Activated naive CD4-positive, alpha-beta T cell treated with anti-CD3 and anti-CD28 coated beads, Interleukin-2, amount 10 ng/mL, durations not matched to agents 7 days and 5 days (primary cell): ENCODE results near the gene BTBD16.
A peak's percentile ranks its signal among the peaks of the same experiment; 100 is the strongest.

ENCODE experiments used
- CTCF ChIA-PET: fragments of 350-600 bp; sonication (Branson Sonifier 250); formaldehyde crosslinking; loops from one replicate; lab custom pipeline; 2021; ENCODE audit warnings: antibody characterized with exemption; lab: Charles Lee
- DNase-seq: peaks from one replicate; pipeline ENCODE4 v3.0.0-alpha.2; 2020
- H3K27ac Mint-ChIP-seq: one replicate; pipeline ENCODE4 v1.8.0; 2021; ENCODE audit warnings: mild to moderate bottlenecking, moderate library complexity, mixed read lengths
- H3K27me3 Mint-ChIP-seq: one replicate; pipeline ENCODE4 v1.8.0; 2021; ENCODE audit warnings: mild to moderate bottlenecking, mixed read lengths
- H3K36me3 Mint-ChIP-seq: one replicate; pipeline ENCODE4 v1.8.0; 2021; ENCODE audit warnings: mixed read lengths
- H3K4me1 Mint-ChIP-seq: one replicate; pipeline ENCODE4 v1.8.0; 2021; ENCODE audit warnings: mixed read lengths
- H3K4me3 Mint-ChIP-seq: one replicate; pipeline ENCODE4 v1.8.0; 2021; ENCODE audit warnings: mild to moderate bottlenecking, moderate library complexity, mixed read lengths
- H3K9me3 Mint-ChIP-seq: one replicate; pipeline ENCODE4 v1.8.0; 2021; ENCODE audit warnings: mixed read lengths

BTBD16 gene

GRCh38 chr10:122290833-122291532 is 19.9 kb downstream of the BTBD16 start:
- no peak overlapping the region for H3K4me3 Mint-ChIP-seq
- H3K27me3 Mint-ChIP-seq = peaks cover 20% of the 10 kb centered on the region
- CTCF ChIA-PET = no interaction called here
- no peak for DNase-seq
- H3K9me3 Mint-ChIP-seq = no peaks in the 10 kb centered on the region
- H3K36me3 Mint-ChIP-seq = no peaks in the 10 kb centered on the region
- peaks cover 19% of the 10 kb centered on the region for H3K4me1 Mint-ChIP-seq
- no peak overlapping the region for H3K27ac Mint-ChIP-seq

- DNase-seq = no peak
- CTCF ChIA-PET = no interaction called here
- H3K27ac Mint-ChIP-seq = no peak overlapping the region
- H3K27me3 Mint-ChIP-seq = peaks cover 19% of the 10 kb centered on the region
- H3K9me3 Mint-ChIP-seq = no peaks in the 10 kb centered on the region
- no peaks in the 10 kb centered on the region for H3K36me3 Mint-ChIP-seq
- H3K4me1 Mint-ChIP-seq = peaks cover 19% of the 10 kb centered on the region
- no peak overlapping the region for H3K4me3 Mint-ChIP-seq
Measured at GRCh38 chr10:122291739-122292138, 20.6 kb downstream of the BTBD16 start.

GRCh38 chr10:122292376-122292775 is 21.3 kb downstream of the BTBD16 start:
- H3K27me3 Mint-ChIP-seq = peaks cover 26% of the 10 kb centered on the region
- H3K9me3 Mint-ChIP-seq = no peaks in the 10 kb centered on the region
- H3K27ac Mint-ChIP-seq = no peak overlapping the region
- peaks cover 19% of the 10 kb centered on the region for H3K4me1 Mint-ChIP-seq
- CTCF ChIA-PET = interaction anchor here (1.2 kb wide), 1 partner anchor 9 kb away, joined by 3 read pairs; no protein-coding TSS in a partner anchor
- no peaks in the 10 kb centered on the region for H3K36me3 Mint-ChIP-seq
- H3K4me3 Mint-ChIP-seq = no peak overlapping the region
- no peak for DNase-seq

GRCh38 chr10:122293156-122293960 is 22.3 kb downstream of the BTBD16 start:
- no peaks in the 10 kb centered on the region for H3K36me3 Mint-ChIP-seq
- no peak overlapping the region for H3K4me3 Mint-ChIP-seq
- no peaks in the 10 kb centered on the region for H3K9me3 Mint-ChIP-seq
- H3K27ac Mint-ChIP-seq = no peak overlapping the region
- CTCF ChIA-PET = interaction anchor here (1.2 to 1.3 kb wide), 2 partner anchors 10 to 143 kb away, joined by 3 to 5 read pairs; no protein-coding TSS in a partner anchor
- no peak for DNase-seq
- peaks cover 19% of the 10 kb centered on the region for H3K4me1 Mint-ChIP-seq
- peaks cover 26% of the 10 kb centered on the region for H3K27me3 Mint-ChIP-seq

- no peak for DNase-seq
- Mint-ChIP-seq H3K9me3 (no peaks in the 10 kb centered on the region), H3K4me1 (peaks cover 19% of the 10 kb centered on the region), H3K36me3 (no peaks in the 10 kb centered on the region), H3K27me3 (peaks cover 27% of the 10 kb centered on the region), H3K4me3 (no peak overlapping the region), H3K27ac (no peak overlapping the region)
- CTCF ChIA-PET = interaction anchor here (1.3 kb wide), 1 partner anchor 142 kb away, joined by 5 read pairs; no protein-coding TSS in a partner anchor
Measured at GRCh38 chr10:122293961-122294380, 22.9 kb downstream of the BTBD16 start.

- CTCF ChIA-PET = interaction anchor here (2.0 to 3.9 kb wide), 2 partner anchors 15 to 140 kb away, joined by 6 to 25 read pairs; no protein-coding TSS in a partner anchor
- Mint-ChIP-seq H3K36me3 (no peaks in the 10 kb centered on the region), H3K9me3 (no peaks in the 10 kb centered on the region), H3K27me3 (peaks cover 32% of the 10 kb centered on the region), H3K27ac (peak overlapping the region; percentile 9), H3K4me1 (peaks cover 19% of the 10 kb centered on the region), H3K4me3 (no peak overlapping the region)
- no peak for DNase-seq
Measured at GRCh38 chr10:122294511-122295450, 23.7 kb downstream of the BTBD16 start.

- H3K9me3 Mint-ChIP-seq = no peaks in the 10 kb centered on the region
- CTCF ChIA-PET = interaction anchor here (1.8 to 3.9 kb wide), 3 partner anchors 16 to 270 kb away, joined by 5 to 25 read pairs (median 6); no protein-coding TSS in a partner anchor
- H3K36me3 Mint-ChIP-seq = no peaks in the 10 kb centered on the region
- H3K4me3 Mint-ChIP-seq = no peak overlapping the region
- peak overlapping the region; percentile 9 for H3K27ac Mint-ChIP-seq
- peak; percentile 33 for DNase-seq
- H3K27me3 Mint-ChIP-seq = peaks cover 33% of the 10 kb centered on the region
- peaks cover 19% of the 10 kb centered on the region for H3K4me1 Mint-ChIP-seq
Measured at GRCh38 chr10:122295451-122295809, 24.3 kb downstream of the BTBD16 start.

GRCh38 chr10:122296363-122297120 is 25.4 kb downstream of the BTBD16 start:
- CTCF ChIA-PET = interaction anchor here (0.9 to 3.9 kb wide), 5 partner anchors 17 to 396 kb away, joined by 3 to 25 read pairs (median 5); no protein-coding TSS in a partner anchor
- peaks cover 30% of the 10 kb centered on the region for H3K27me3 Mint-ChIP-seq

GRCh38 chr10:122297583-122297982 is 26.5 kb downstream of the BTBD16 start:
- Mint-ChIP-seq H3K4me1 (peaks cover 19% of the 10 kb centered on the region), H3K27ac (no peak overlapping the region), H3K27me3 (peaks cover 30% of the 10 kb centered on the region), H3K36me3 (no peaks in the 10 kb centered on the region), H3K4me3 (no peak overlapping the region), H3K9me3 (no peaks in the 10 kb centered on the region)
- no peak for DNase-seq
- CTCF ChIA-PET = interaction anchor here (0.7 to 3.9 kb wide), 4 partner anchors 137 to 395 kb away, joined by 3 to 25 read pairs (median 4); no protein-coding TSS in a partner anchor

More at GRCh38 chr10:122296363-122297120, 25.4 kb downstream of the BTBD16 start:
- no peak overlapping the region for H3K4me3 Mint-ChIP-seq
- no peak for DNase-seq
- no peak overlapping the region for H3K27ac Mint-ChIP-seq
- H3K36me3 Mint-ChIP-seq = no peaks in the 10 kb centered on the region
- H3K4me1 Mint-ChIP-seq = peaks cover 19% of the 10 kb centered on the region
- no peaks in the 10 kb centered on the region for H3K9me3 Mint-ChIP-seq

GRCh38 chr10:122298206-122298597 is 27.1 kb downstream of the BTBD16 start:
- H3K27me3 Mint-ChIP-seq = peaks cover 30% of the 10 kb centered on the region
- no peak overlapping the region for H3K27ac Mint-ChIP-seq
- H3K9me3 Mint-ChIP-seq = no peaks in the 10 kb centered on the region
- H3K36me3 Mint-ChIP-seq = no peaks in the 10 kb centered on the region
- H3K4me1 Mint-ChIP-seq = peaks cover 16% of the 10 kb centered on the region
- CTCF ChIA-PET = interaction anchor here (1.0 to 3.9 kb wide), 15 partner anchors 10 to 352 kb away, joined by 3 to 54 read pairs (median 4); no protein-coding TSS in a partner anchor
- DNase-seq = no peak
- H3K4me3 Mint-ChIP-seq = no peak overlapping the region

- Mint-ChIP-seq H3K27ac (no peak overlapping the region), H3K4me1 (peaks cover 14% of the 10 kb centered on the region), H3K27me3 (peaks cover 30% of the 10 kb centered on the region), H3K9me3 (no peaks in the 10 kb centered on the region), H3K4me3 (no peak overlapping the region), H3K36me3 (no peaks in the 10 kb centered on the region)
- peak; percentile 76 for DNase-seq
- CTCF ChIA-PET = interaction anchor here (0.6 to 2.2 kb wide), 24 partner anchors 9 to 1153 kb away, joined by 3 to 54 read pairs (median 4); partner anchors contain the start of gene BTBD16
Measured at GRCh38 chr10:122298598-122299301, 27.7 kb downstream of the BTBD16 start.

- peaks cover 12% of the 10 kb centered on the region for H3K4me1 Mint-ChIP-seq
- CTCF ChIA-PET = interaction anchor here (0.6 to 2.2 kb wide), 24 partner anchors 9 to 1152 kb away, joined by 3 to 54 read pairs (median 4); partner anchors contain the start of gene BTBD16
- peaks cover 30% of the 10 kb centered on the region for H3K27me3 Mint-ChIP-seq
- H3K36me3 Mint-ChIP-seq = no peaks in the 10 kb centered on the region
- no peak overlapping the region for H3K27ac Mint-ChIP-seq
- H3K4me3 Mint-ChIP-seq = no peak overlapping the region
- DNase-seq = no peak
- H3K9me3 Mint-ChIP-seq = no peaks in the 10 kb centered on the region
Measured at GRCh38 chr10:122299423-122300075, 28.5 kb downstream of the BTBD16 start.
